ENCODE data around the gene HJURP.

DNA sequence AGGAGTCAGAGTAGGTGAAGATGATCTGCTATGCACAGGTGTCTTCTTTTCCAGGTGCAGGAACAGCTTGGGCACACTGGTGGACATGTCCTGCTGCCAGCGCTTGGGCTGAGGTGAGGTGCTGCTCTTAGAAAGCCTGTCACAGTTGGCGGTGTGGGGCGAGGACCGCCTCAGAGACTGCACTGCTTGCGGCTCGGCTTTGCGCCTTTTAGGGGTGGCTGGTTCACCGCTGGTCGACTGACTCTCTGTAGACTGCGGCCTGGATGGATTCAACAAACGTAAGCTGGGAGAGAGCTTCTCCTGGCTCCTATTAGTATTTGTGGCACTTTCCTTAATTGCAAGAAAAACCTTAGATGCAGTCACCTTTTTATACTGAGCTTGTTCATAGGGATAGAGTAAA, 12.1 kb upstream of the HJURP start:
- TF ChIP-seq, protein P1, sequence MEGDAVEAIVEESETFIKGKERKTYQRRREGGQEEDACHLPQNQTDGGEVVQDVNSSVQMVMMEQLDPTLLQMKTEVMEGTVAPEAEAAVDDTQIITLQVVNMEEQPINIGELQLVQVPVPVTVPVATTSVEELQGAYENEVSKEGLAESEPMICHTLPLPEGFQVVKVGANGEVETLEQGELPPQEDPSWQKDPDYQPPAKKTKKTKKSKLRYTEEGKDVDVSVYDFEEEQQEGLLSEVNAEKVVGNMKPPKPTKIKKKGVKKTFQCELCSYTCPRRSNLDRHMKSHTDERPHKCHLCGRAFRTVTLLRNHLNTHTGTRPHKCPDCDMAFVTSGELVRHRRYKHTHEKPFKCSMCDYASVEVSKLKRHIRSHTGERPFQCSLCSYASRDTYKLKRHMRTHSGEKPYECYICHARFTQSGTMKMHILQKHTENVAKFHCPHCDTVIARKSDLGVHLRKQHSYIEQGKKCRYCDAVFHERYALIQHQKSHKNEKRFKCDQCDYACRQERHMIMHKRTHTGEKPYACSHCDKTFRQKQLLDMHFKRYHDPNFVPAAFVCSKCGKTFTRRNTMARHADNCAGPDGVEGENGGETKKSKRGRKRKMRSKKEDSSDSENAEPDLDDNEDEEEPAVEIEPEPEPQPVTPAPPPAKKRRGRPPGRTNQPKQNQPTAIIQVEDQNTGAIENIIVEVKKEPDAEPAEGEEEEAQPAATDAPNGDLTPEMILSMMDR (optimal IDR thresholded peaks at IDR 0.05 in 1 of 3, IDR thresholded peaks at IDR 0.05 in 1 of 3, conservative IDR thresholded peaks at IDR 0.05 in 1 of 3; ENCODE audit: extremely low read depth in 1 of 3, insufficient read depth in 2 of 3, low read length in 3 of 3): no peak
- TF ChIP-seq EZH2 (IDR thresholded peaks at IDR 0.05; ENCODE audit: low read length): no peak

Data from keratinocyte (primary cell).